ENCODE measurements around the gene EXOC3L1. TPM values are rescaled to one million over a fixed set of nuclear protein-coding genes. Genes with fewer than 3 reads are reported as not detected.

Gene EXOC3L1
- total and polyA plus RNA-seq, 7 experiments from 2014 or later, result 0.58 to 0.73 TPM; not detected in 5

GRCh38 chr16:67185651-67186134, 4.2 kb downstream of the EXOC3L1 start:
- Mint-ChIP-seq H3K4me3 (peak overlapping the region in 5 of 10 donors; percentile 80 to 91 (median 89)), H3K4me1 (peaks cover 8 to 15% (median 11%) of the 10 kb centered on the region in 7 donors), H3K36me3 (no peaks in the 10 kb centered on the region), H3K9me3 (no peaks in the 10 kb centered on the region), H3K27ac (peak overlapping the region in 6 of 9 donors; percentile 52 to 86 (median 65)), H3K27me3 (peaks cover 0 to 15% (median 0%) of the 10 kb centered on the region in 5 donors)
- POLR2A ChIA-PET, result interaction anchor here (0.6 to 4.2 kb wide), 8 partner anchors 12 to 251 kb away, joined by 3 to 22 read pairs (median 4); partner anchors contain the start of genes CIAO2B, FBXL8, TMEM208 and TRADD
- ATAC-seq (no peak), DNase-seq (no peak)
- H3K36me3 ChIP-seq (ENCODE audit: control insufficient read depth in 2 of 3, insufficient read depth in 3 of 3, low read length in 3 of 3), result peaks cover 0 to 7% (median 0%) of the 10 kb centered on the region in 3 experiments
- H3K4me3 ChIP-seq (ENCODE audit: low read length), result peak overlapping the region; percentile 25
- H3K9me3 ChIP-seq (ENCODE audit: control insufficient read depth in 2 of 3, low read length in 3 of 3), result no peaks in the 10 kb centered on the region
- H3K27ac ChIP-seq (ENCODE audit: low read depth, low read length), result no peak overlapping the region
- intact Hi-C loops (cut with micrococcal nuclease), result loop anchor here (1.0 to 2.0 kb wide), 6 partner anchors 42 to 238 kb away; partner anchors contain the start of genes PHAF1 (in 1 of the 2) and TMEM208 (in 1 of the 2)
- H3K4me1 ChIP-seq (ENCODE audit: control insufficient read depth in 2 of 2, insufficient read depth in 2 of 2, low read length in 2 of 2), result peaks cover 12 to 15% of the 10 kb centered on the region in 2 donors
- CTCF ChIA-PET, result interaction anchor here (0.6 to 2.4 kb wide), 11 partner anchors 8 to 241 kb away, joined by 3 to 15 read pairs (median 6); partner anchors contain the start of genes FBXL8 and TRADD
- H3K27me3 ChIP-seq (ENCODE audit: control insufficient read depth in 2 of 2, insufficient read depth in 2 of 2, low read length in 2 of 2), result no peaks in the 10 kb centered on the region

DNA sequence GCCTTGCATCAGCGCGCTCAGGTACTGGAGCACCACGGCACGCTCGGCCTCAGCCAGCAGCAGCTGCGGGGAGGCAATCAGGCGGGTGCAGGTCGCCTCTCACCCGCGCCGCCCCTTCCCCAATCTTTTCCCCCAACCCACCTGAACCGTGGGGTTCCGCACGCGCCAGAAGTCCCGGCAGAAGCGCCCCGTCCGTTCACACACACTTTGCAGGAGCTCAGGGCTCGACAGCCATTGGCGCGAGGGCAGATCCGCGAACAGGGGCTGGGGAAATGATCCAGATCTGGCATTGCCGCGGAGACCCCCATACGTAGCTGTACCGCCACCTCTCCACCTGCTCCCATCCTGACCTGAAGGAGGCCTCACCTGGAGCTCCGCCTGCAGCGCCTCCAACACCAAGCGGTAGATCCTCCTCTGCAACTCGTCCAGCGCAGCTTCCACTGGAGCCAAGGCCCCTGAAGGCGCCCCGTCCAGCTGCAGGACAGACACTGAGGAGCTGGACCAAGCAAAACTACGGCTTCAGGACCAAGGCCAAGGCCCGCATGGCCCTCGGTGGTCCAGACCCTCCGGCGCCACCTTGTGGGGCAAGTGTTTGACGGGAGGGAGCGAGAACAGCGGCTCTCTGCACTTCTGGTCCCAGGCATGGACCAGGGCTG, 4.8 kb downstream of the EXOC3L1 start:
- Histone ChIP-seq H3K36me3 (ENCODE audit: control insufficient read depth in 2 of 3, insufficient read depth in 3 of 3, low read length in 3 of 3) (peaks cover 0 to 7% (median 0%) of the 10 kb centered on the region in 3 experiments), H3K9me3 (ENCODE audit: control insufficient read depth in 2 of 3, low read length in 3 of 3) (no peaks in the 10 kb centered on the region), H3K27ac (ENCODE audit: low read depth, low read length) (no peak overlapping the region), H3K27me3 (ENCODE audit: control insufficient read depth in 2 of 2, insufficient read depth in 2 of 2, low read length in 2 of 2) (no peaks in the 10 kb centered on the region), H3K4me3 (ENCODE audit: low read length) (peak overlapping the region; percentile 79), H3K4me1 (ENCODE audit: control insufficient read depth in 2 of 2, insufficient read depth in 2 of 2, low read length in 2 of 2) (peaks cover 12 to 15% of the 10 kb centered on the region in 2 donors)
- peak; percentile 54 to 88 (median 70) for DNase-seq
- CTCF ChIA-PET, result interaction anchor here (0.6 to 2.4 kb wide), 13 partner anchors 9 to 241 kb away, joined by 3 to 15 read pairs (median 5); partner anchors contain the start of genes FBXL8 and TRADD
- intact Hi-C loops (cut with micrococcal nuclease), result loop anchor here (1.0 to 2.0 kb wide), 6 partner anchors 42 to 238 kb away; partner anchors contain the start of genes PHAF1 (in 1 of the 2) and TMEM208 (in 1 of the 2)
- Mint-ChIP-seq H3K4me1 (peaks cover 8 to 15% (median 11%) of the 10 kb centered on the region in 7 donors), H3K4me3 (peak overlapping the region in 5 of 10 donors; percentile 80 to 91 (median 89)), H3K27ac (peak overlapping the region; percentile 24 to 94 (median 69)), H3K27me3 (peaks cover 0 to 15% (median 0%) of the 10 kb centered on the region in 5 donors), H3K36me3 (no peaks in the 10 kb centered on the region), H3K9me3 (no peaks in the 10 kb centered on the region)
- peak; percentile 44 for ATAC-seq
- POLR2A ChIA-PET, result interaction anchor here (0.6 to 4.2 kb wide), 9 partner anchors 12 to 251 kb away, joined by 3 to 22 read pairs (median 4); partner anchors contain the start of genes CIAO2B, FBXL8, TMEM208 and TRADD

GRCh38 chr16:67184453-67184994, 5.4 kb downstream of the EXOC3L1 start:
- H3K27me3 ChIP-seq (ENCODE audit: control insufficient read depth in 2 of 2, insufficient read depth in 2 of 2, low read length in 2 of 2), result no peaks in the 10 kb centered on the region
- H3K27me3 Mint-ChIP-seq, result peaks cover 0 to 15% (median 0%) of the 10 kb centered on the region in 5 donors
- intact Hi-C loops (cut with micrococcal nuclease), result loop anchor here in 1 of 2 donors (2.0 kb wide), 1 partner anchor 76 kb away; the partner anchor contains the start of gene PHAF1
- H3K4me1 Mint-ChIP-seq, result peaks cover 8 to 18% (median 11%) of the 10 kb centered on the region in 7 donors
- no peaks in the 10 kb centered on the region for H3K9me3 Mint-ChIP-seq
- H3K4me3 ChIP-seq (ENCODE audit: low read length), result peak overlapping the region; percentile 79
- no peaks in the 10 kb centered on the region for H3K9me3 ChIP-seq (ENCODE audit: control insufficient read depth in 2 of 3, low read length in 3 of 3)
- H3K36me3 ChIP-seq (ENCODE audit: control insufficient read depth in 2 of 3, insufficient read depth in 3 of 3, low read length in 3 of 3), result peaks cover 0 to 7% (median 0%) of the 10 kb centered on the region in 3 experiments
- no peaks in the 10 kb centered on the region for H3K36me3 Mint-ChIP-seq
- CTCF ChIA-PET, result interaction anchor here (0.6 to 2.4 kb wide), 12 partner anchors 9 to 240 kb away, joined by 3 to 15 read pairs (median 4); partner anchors contain the start of genes FBXL8 and TRADD
- H3K27ac ChIP-seq (ENCODE audit: low read depth, low read length), result peak overlapping the region; percentile 97
- DNase-seq (no peak), ATAC-seq (no peak)
- H3K4me3 Mint-ChIP-seq, result peak overlapping the region in 5 of 10 donors; percentile 48 to 91 (median 86)
- POLR2A ChIA-PET, result interaction anchor here (1.0 to 4.2 kb wide), 9 partner anchors 8 to 250 kb away, joined by 3 to 22 read pairs (median 4); partner anchors contain the start of genes CIAO2B, E2F4, FBXL8 and TMEM208
- peaks cover 12 to 15% of the 10 kb centered on the region in 2 donors for H3K4me1 ChIP-seq (ENCODE audit: control insufficient read depth in 2 of 2, insufficient read depth in 2 of 2, low read length in 2 of 2)
- peak overlapping the region in 2 of 9 donors; percentile 58 to 67 for H3K27ac Mint-ChIP-seq

DNA sequence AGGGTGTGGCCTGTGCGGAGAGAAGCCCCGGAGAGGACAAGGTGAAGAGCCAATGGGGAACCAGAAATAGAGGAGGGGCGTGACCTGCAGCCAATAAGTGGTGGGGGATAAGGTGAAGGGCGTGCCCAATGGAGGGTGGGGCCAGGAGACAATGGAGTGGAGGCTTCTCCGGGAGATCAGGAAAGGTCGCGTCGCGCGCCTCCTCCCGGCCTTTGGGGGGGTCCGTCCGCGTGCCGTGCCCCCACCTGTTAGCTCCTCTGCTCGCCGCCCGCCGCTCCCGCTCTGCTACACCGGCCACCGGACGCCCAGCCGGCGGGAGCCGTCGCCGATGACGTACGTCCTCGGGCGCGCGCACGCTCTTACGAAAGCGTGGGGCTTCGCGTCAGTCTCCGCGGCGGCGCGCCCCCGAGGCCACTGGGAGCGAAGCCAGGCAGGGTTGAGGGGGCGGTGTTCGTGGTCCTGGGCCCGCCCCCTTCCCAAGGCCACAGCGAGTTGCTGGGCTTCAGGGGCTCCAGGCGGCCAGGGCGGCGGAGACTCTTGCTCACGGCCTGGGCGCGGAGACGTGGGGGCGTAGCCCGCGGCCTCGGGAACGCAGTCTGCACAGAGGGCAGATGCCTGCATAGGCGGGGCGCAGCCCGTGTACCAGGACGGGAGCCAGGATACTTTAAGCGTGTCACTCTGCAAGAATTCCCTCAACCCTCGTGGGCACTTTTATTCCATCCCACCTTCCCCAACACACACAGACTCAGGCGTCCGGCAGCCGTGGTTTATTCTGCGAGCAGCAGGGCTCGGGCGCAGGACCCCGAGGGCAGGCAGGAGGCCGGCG, 6.1 kb downstream of the EXOC3L1 start, which contains the start of gene MATCAP1:
Gene MATCAP1 (minus strand): TSS at position 337 of the 826 bp plus-strand sequence. CDS start 3,353 bp downstream, outside the sequence.
- Histone ChIP-seq H3K4me3 (ENCODE audit: low read length) (peak within 1 kb of the TSS; percentile 79), H3K27ac (ENCODE audit: low read depth, low read length) (peak within 1 kb of the TSS; percentile 97), H3K4me1 (ENCODE audit: control insufficient read depth in 2 of 2, insufficient read depth in 2 of 2, low read length in 2 of 2) (peaks cover 12 to 15% of the 10 kb centered on the region in 2 donors), H3K36me3 (ENCODE audit: control insufficient read depth in 2 of 3, insufficient read depth in 3 of 3, low read length in 3 of 3) (peaks cover 0 to 7% (median 0%) of the 10 kb centered on the region in 3 experiments), H3K27me3 (ENCODE audit: control insufficient read depth in 2 of 2, insufficient read depth in 2 of 2, low read length in 2 of 2) (no peaks in the 10 kb centered on the region), H3K9me3 (ENCODE audit: control insufficient read depth in 2 of 3, low read length in 3 of 3) (no peaks in the 10 kb centered on the region)
- ChIA-PET CTCF (interaction anchor here (1.8 to 2.4 kb wide), 3 partner anchors 8 to 166 kb away, joined by 7 to 15 read pairs (median 9); partner anchors contain the start of genes FBXL8 and TRADD), POLR2A (interaction anchor here (1.4 to 4.2 kb wide), 6 partner anchors 9 to 166 kb away, joined by 3 to 22 read pairs (median 6); partner anchors contain the start of genes E2F4, FBXL8, TMEM208 and TRADD)
- H3K27me3 Mint-ChIP-seq, result peaks cover 3 to 15% (median 4%) of the 10 kb centered on the region in 5 donors
- peaks cover 8 to 24% (median 12%) of the 10 kb centered on the region in 7 donors for H3K4me1 Mint-ChIP-seq
- H3K4me3 Mint-ChIP-seq, result peak within 1 kb of the TSS in 5 of 10 donors; percentile 48 to 91 (median 86)
- no peaks in the 10 kb centered on the region for H3K9me3 Mint-ChIP-seq
- H3K36me3 Mint-ChIP-seq, result no peaks in the 10 kb centered on the region
- H3K27ac Mint-ChIP-seq, result peak within 1 kb of the TSS in 2 of 9 donors; percentile 58 to 67
- ATAC-seq, result peak; percentile 97
- DNase-seq, result peak; percentile 90 to 98 (median 96)
- intact Hi-C loops (cut with micrococcal nuclease), result loop anchor here (1.0 to 2.0 kb wide), 13 partner anchors 8 to 658 kb away; partner anchors contain the start of genes ATP6V0D1 (in 2 of the 2), FHOD1 (in 2 of the 2), PHAF1 (in 2 of the 2) and CBFB (in 1 of the 2)

DNA sequence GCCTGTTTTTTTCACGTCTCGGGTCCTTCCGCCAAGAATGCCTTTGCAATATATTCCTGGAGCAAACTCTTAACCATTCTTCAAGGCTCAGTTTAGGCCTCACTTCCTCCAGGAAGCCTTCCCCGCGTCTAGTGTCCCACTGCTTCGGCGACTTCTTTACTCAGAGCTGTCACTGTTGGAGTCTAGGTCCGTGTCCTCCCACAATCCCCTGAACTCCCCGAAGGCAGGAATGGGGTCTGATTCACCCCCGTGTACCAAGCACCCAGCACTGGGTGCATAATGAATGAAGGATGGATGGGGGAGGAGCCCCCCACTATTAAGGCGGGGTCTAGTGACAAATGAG, 6.7 kb downstream of the EXOC3L1 start:
- ATAC-seq (no peak), DNase-seq (no peak)
- H3K27ac Mint-ChIP-seq, result no peak overlapping the region
- POLR2A ChIA-PET, result interaction anchor here (2.2 to 4.2 kb wide), 3 partner anchors 9 to 23 kb away, joined by 5 to 22 read pairs (median 11); partner anchors contain the start of genes E2F4, FBXL8 and TRADD
- Histone ChIP-seq H3K4me1 (ENCODE audit: control insufficient read depth in 2 of 2, insufficient read depth in 2 of 2, low read length in 2 of 2) (peaks cover 12 to 15% of the 10 kb centered on the region in 2 donors), H3K27me3 (ENCODE audit: control insufficient read depth in 2 of 2, insufficient read depth in 2 of 2, low read length in 2 of 2) (no peaks in the 10 kb centered on the region), H3K36me3 (ENCODE audit: control insufficient read depth in 2 of 3, insufficient read depth in 3 of 3, low read length in 3 of 3) (peaks cover 0 to 7% (median 0%) of the 10 kb centered on the region in 3 experiments), H3K27ac (ENCODE audit: low read depth, low read length) (peak overlapping the region; percentile 97), H3K9me3 (ENCODE audit: control insufficient read depth in 2 of 3, low read length in 3 of 3) (no peaks in the 10 kb centered on the region), H3K4me3 (ENCODE audit: low read length) (peak overlapping the region; percentile 79)
- CTCF ChIA-PET, result no interaction called here
- intact Hi-C loops (cut with micrococcal nuclease), result loop anchor here (1.0 to 2.0 kb wide), 13 partner anchors 9 to 659 kb away; partner anchors contain the start of genes ATP6V0D1 (in 2 of the 2), FHOD1 (in 2 of the 2), CBFB (in 1 of the 2) and E2F4 (in 1 of the 2)
- peaks cover 8 to 28% (median 16%) of the 10 kb centered on the region in 7 donors for H3K4me1 Mint-ChIP-seq
- H3K9me3 Mint-ChIP-seq, result no peaks in the 10 kb centered on the region
- H3K36me3 Mint-ChIP-seq, result no peaks in the 10 kb centered on the region
- H3K27me3 Mint-ChIP-seq, result peaks cover 6 to 15% (median 6%) of the 10 kb centered on the region in 5 donors
- no peak overlapping the region for H3K4me3 Mint-ChIP-seq
